AG10803 (cell line): ENCODE results near the gene NDUFA12.

Experiments
- DNase-seq: peaks from one replicate; pipeline ENCODE4 v3.0.0; 2010; ENCODE audit warnings: low read depth
- H3K4me3 ChIP-seq: 2 replicates; pipeline ENCODE4 v1.5.1; 2011; ENCODE audit warnings: mild to moderate bottlenecking, low read length, control low read depth
- TF ChIP-seq, protein P1 (sequence below): conservative IDR thresholded peaks from 2 replicates; pipeline ENCODE4 v1.5.1; 2011; ENCODE audit warnings: mild to moderate bottlenecking, low read length, control low read depth, inconsistent platforms

Gene NDUFA12

DNA sequence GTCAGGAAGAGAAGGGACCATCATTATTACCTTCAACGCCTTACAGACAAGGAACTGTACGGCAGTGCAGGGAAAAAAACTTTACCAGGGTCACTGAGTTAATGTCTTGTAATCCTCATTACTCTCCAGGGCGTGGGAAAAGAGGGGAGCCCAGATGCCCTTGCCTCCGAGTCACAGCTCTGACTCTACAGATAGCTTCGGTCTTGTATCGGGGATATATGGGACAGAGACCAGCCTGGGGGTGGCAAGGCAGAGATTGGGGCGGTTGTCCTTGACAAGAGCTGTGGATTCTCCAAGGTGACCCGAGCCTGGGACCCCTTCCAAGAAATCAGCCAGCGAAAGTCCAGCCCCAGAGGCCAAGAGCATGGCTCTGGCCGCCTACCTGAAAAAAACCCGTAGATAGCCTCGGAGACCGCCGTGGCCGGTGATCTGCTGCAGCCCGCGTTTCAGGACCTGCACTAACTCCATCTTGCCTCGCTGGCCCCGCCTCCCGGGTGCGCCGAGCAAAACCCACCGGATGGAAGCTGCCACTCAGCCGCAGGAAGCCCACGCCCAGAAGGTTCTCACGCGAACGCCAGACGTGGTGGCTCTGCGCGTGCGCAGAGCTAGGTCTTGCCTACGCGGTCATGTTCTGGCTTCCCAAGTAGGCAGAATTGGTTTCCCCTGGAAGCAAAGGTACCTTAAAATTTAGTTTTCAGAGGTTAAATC, at the start of gene NDUFA12:
NDUFA12 (minus strand) TSS at position 485 of the 708 bp plus-strand sequence; CDS start at position 468, 17 bp downstream.
- TF ChIP-seq, protein P1, sequence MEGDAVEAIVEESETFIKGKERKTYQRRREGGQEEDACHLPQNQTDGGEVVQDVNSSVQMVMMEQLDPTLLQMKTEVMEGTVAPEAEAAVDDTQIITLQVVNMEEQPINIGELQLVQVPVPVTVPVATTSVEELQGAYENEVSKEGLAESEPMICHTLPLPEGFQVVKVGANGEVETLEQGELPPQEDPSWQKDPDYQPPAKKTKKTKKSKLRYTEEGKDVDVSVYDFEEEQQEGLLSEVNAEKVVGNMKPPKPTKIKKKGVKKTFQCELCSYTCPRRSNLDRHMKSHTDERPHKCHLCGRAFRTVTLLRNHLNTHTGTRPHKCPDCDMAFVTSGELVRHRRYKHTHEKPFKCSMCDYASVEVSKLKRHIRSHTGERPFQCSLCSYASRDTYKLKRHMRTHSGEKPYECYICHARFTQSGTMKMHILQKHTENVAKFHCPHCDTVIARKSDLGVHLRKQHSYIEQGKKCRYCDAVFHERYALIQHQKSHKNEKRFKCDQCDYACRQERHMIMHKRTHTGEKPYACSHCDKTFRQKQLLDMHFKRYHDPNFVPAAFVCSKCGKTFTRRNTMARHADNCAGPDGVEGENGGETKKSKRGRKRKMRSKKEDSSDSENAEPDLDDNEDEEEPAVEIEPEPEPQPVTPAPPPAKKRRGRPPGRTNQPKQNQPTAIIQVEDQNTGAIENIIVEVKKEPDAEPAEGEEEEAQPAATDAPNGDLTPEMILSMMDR: no peak
- DNase-seq: peak; percentile 95
- peak within 1 kb of the TSS; percentile 96 for H3K4me3 ChIP-seq

- no peak overlapping the region for H3K4me3 ChIP-seq
- no peak for DNase-seq
- TF ChIP-seq, protein P1: no peak
Measured at GRCh38 chr12:95051241-95051640, 47.7 kb upstream of the NDUFA12 start.

GRCh38 chr12:95037906-95038305, 34.4 kb upstream of the NDUFA12 start:
- no peak overlapping the region for H3K4me3 ChIP-seq
- no peak for DNase-seq
- TF ChIP-seq, protein P1: no peak

GRCh38 chr12:95034750-95035149, 31.3 kb upstream of the NDUFA12 start:
- TF ChIP-seq, protein P1: no peak
- H3K4me3 ChIP-seq: no peak overlapping the region
- no peak for DNase-seq

- DNase-seq: no peak
- no peak overlapping the region for H3K4me3 ChIP-seq
- TF ChIP-seq, protein P1: no peak
Measured at GRCh38 chr12:95022477-95022876, 19.0 kb upstream of the NDUFA12 start.

GRCh38 chr12:95017482-95017881, 14.0 kb upstream of the NDUFA12 start:
- TF ChIP-seq, protein P1: no peak
- DNase-seq: peak; percentile 0
- no peak overlapping the region for H3K4me3 ChIP-seq

GRCh38 chr12:95016120-95016519, 12.6 kb upstream of the NDUFA12 start:
- no peak overlapping the region for H3K4me3 ChIP-seq
- TF ChIP-seq, protein P1: no peak
- no peak for DNase-seq
